Erythroblast (primary cell): ENCODE data around the gene TOM1L1.

ENCODE experiments used
- GATA1 ChIP-seq: IDR thresholded peaks from 2 replicates; pipeline ENCODE4 v1.6.1; 2011; ENCODE audit warnings: low read depth, mild to moderate bottlenecking, control low read depth, low read length, moderate library complexity
- POLR2A ChIP-seq: IDR thresholded peaks from 2 replicates; pipeline ENCODE4 v1.6.1; 2011; ENCODE audit warnings: mild to moderate bottlenecking, low read length

DNA sequence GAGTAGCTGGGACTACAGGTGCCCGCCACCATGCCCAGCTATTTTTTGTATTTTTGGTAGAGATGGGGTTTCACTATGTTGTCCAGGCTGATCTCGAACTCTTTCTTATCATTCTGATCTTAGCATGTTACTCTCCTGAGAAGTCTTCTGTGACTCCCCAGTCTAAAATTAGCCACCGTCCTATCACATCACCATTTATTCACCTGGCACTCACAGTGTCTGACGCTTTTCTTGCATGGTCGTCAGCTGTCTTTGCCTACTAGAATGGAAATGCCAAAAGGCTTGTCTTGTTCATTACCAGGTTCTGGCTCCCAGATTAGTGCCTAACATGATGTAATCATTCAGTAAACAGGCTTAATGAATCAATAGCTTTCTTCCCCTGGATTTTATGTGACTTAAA is 23.8 kb downstream of the TOM1L1 start:
- no peak for TF ChIP-seq POLR2A
- no peak for TF ChIP-seq GATA1
